DND-41 (cell line): ENCODE results near the gene TAF8.

ENCODE experiments used
- CTCF ChIP-seq: IDR thresholded peaks from 2 replicates; pipeline ENCODE4 v1.5.1; 2012; ENCODE audit warnings: borderline replicate concordance, low read length, moderate library complexity, mild to moderate bottlenecking; ENCODE audit not compliant: poor library complexity, severe bottlenecking; ENCODE audit errors: extremely low read depth
- EZH2 ChIP-seq: IDR thresholded peaks from 3 replicates; pipeline ENCODE4 v1.6.1; 2012; ENCODE audit warnings: borderline replicate concordance, low read depth, mild to moderate bottlenecking, moderate library complexity, low read length, inconsistent platforms; ENCODE audit not compliant: severe bottlenecking

- TF ChIP-seq CTCF (no peak), EZH2 (no peak)
Observed at GRCh38 chr6:42012501-42013133, 37.7 kb upstream of the TAF8 start.
